Muscle of arm (tissue), 12 donors: Measurements from ENCODE around the gene SIN3A. TPM values are rescaled to one million over a fixed set of nuclear protein-coding genes. Genes with fewer than 3 reads are reported as not detected.
"Not testable (repeated sequence)": the region's sequence is repeated elsewhere in the genome, so short reads cannot be mapped to it uniquely, and the experiment has no call there.

ENCODE experiments used
- DNase-seq: peaks from one replicate; pipeline ENCODE4 v3.0.0-alpha.2; 2013
- polyA plus RNA-seq, 12 donors: library from polyadenylated mRNA; unstranded; fragments of 120-200 nt; gene quantifications; one replicate each; pipeline ENCODE4 v1.2.1, GENCODE V29; 2013; ENCODE audit not compliant: insufficient read length in 12 of 12

SIN3A gene
- polyA plus RNA-seq, 12 donors = 29.6 to 50.8 (median 31.9) TPM; not detected in 1

DNA sequence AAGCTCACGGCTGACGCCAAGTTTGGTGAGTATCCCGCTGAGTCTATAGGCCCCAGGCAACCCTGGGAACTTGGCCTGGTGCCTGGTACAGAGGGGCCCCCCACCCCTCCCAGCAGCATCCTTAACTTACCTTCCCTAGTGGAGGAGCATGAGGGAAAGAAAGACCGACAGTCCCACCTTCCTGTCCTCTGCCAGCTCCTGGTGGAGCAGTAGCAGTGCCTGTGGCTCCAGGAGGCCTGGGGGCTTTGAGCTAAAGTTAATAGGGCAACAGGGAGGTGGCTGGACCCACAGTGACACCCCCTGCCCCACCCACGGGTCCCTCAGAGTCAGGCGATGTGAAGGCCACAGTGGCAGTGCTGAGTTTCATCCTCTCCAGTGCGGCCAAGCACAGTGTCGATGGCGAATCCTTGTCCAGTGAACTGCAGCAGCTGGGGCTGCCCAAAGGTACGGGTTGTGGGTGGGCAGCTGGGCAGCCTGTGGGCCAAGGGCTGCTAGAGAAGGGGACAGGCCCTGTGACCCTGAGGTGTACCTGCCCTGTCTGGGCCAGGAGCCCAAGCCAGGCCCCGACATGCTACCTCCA is 112.7 kb downstream of the SIN3A start:
- DNase-seq = no peak

DNA sequence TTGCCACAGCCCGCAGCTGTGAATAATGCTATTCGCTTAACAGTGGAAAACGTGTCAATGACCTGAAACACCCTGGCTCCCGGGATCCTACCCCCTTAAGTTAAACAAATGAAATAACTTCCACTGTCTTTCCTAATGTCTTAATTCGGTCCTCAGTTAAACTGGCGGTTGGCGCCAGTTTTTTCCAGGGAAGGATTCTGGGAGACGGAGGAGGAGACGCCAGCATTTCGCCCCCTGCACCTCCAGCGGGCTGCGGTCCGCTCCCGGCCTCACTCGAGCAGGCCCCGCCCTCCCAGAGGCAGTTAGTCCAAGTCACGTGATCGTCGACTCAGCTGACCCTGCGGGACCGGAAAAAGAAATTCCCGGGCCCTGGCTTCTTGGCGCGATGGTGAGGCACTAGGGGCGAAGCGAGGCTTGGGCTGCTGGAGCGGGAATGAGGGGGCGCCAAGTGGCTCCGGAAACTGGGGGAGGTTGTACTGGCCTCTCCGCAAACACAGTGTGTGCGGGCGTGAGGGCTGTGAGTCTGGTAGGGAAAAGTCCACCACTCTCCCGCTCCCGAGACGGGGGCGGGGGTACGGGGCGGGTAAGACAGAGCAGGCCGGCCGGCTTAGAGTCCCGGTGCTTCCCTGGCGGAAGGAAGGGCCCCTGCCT is 115.7 kb downstream of the SIN3A start, which contains the start of gene COMMD4:
Gene COMMD4, plus strand, starts transcription at position 359 of the 651 bp plus-strand sequence. Its CDS starts 27 bp downstream, at position 386.
- DNase-seq = peak; percentile 95

DNA sequence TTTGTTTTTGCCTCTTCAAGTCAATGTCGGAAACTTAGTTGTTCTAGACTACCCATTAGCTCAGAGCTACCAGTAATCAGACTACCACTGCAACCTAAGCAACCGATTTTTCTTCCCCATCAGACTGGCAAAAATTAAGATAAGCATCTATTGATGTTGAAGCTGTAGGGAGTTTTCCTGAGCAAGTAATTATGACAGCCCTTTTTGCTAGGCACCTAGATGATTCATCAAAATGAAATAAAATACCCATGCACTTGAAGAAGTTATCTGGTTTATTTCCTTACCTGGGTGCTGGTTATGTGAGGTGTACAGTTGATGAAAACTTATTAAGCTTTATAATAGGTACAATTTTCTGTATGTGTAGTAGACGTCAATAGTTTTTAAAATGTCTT is 116.2 kb downstream of the SIN3A start:
- no peak for DNase-seq

DNA sequence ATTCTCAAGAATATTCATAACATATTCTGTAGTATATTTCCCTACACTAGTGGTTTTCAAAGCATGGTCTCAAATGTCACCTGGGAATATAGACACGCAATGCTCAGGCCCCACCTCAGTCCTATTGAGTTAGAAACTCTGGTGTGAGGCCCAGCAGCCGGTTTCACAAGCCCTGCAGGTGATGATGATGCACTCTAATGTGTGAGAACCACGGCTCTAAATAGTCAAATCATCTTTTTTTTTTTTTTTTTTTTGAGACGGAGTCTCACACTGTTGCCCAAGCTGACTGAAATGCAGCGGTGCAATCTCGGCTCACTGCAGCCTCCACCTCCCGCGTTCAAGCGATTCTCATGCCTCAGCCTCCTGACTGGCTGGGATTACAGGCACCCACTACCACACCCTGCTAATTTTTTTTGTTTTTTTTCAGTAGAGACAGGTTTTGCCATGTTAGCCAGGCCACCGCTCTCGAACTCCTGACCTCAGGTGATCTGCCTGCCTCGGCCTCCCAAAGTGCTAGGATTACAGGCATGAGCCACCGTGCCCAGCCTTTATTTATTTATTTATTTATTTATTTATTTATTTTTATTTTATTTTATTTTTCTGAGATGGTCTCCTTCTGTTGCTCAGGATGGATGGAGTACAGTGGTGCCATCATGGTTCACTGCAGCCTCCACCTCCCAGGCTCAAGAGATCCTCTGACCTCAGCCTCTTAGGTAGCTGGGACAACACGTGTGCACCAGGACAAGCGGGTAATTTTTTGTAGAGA is 117.7 kb downstream of the SIN3A start:
- DNase-seq = not testable (repeated sequence)

DNA sequence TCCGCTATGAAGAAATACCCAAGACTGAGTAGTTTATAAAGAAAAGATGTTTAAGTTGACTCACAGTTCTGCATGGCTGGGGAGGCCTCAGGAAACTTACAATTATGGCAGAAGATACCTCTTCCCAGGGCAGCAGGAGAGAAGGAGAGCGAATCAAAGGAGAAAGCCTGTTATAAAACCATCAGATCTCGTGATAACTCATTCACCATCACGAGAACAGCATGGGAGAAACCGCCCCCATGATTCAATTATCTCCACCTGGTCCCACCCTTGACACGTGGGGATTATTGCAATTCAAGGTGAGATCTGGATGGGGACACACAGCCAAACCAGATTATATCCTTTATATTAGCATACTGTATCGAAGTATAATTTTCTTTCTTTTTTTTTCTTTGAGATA is 119.4 kb downstream of the SIN3A start:
- DNase-seq = not testable (repeated sequence)

DNA sequence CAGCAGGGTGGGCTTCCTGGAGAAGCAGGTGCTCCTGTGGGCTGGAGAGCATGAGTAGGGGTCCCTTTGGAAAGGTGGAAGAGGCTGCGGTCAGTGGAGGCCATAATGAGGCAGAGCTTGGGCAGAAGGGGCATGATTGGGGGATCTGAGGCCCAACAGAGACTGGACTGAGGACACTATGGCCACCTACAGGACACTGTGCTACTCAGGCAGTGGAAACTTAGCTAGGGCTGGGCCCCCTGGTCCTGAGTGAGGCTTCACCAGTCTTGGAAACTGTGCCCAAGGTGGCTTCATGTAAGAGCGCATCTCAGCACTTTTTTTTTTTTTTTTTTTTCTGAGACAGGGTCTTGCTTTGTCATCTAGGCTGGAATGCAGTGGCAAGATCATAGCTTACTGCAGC is 121.9 kb downstream of the SIN3A start:
- DNase-seq = no peak

DNA sequence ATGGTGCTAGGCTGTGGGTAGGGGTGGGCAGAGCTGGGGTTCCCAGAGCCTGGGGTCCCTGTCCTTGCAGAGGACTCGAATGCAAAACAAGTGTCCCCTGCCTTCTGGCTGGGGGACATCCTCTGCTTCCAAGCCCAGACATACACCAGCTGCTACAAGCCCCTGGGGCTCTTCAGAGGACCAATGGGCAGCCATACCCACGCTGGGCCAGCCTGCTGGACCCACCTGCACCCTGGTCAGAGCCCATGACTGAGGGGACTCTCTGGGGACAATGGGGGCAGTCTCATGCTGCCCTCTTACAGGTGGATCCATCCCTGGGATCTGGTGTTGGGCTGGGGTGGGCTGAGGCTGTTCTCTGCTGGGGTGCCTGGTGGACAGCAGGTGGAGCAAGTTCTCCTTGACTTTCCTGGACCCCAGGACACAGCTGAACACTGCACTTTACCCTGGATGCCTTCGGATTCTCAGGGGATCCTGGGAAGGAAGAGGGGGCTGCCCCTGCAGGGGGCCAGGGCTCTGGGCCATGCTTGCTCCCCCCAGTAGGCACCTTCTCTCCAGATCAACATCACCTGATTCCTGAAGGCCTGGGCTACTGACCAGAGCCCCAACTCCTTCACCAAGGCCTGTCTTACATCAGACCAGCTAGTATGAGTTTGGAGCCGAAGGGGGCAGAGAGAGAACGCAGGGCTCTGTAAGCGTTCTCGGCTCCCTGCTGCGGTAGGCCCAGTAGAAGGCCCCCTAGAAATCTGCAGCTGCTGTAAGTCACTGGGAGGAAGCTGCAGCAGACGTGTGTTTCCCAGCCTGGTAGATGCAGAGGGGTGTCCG is 122.8 kb downstream of the SIN3A start:
- no peak for DNase-seq

DNA sequence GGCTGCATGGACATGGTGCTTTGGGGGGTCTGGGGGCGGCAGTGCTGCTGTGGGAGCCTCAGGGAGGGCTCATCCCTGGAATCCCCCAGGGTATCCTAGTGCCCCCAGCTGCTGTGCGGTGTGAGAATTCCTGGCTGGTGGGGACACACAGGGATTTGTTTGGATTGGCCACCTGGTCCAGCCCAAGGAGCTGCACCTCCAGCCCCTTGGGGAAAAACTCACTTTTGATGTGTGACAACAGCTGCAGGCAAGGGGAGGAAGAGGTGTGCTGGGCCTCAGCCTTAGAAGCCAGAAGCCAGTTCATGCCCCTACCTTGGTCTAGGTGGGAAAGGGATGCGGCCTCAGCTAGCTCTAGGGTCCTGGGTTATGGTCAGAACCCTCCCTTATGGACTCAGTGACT is 124.0 kb downstream of the SIN3A start:
- no peak for DNase-seq

DNA sequence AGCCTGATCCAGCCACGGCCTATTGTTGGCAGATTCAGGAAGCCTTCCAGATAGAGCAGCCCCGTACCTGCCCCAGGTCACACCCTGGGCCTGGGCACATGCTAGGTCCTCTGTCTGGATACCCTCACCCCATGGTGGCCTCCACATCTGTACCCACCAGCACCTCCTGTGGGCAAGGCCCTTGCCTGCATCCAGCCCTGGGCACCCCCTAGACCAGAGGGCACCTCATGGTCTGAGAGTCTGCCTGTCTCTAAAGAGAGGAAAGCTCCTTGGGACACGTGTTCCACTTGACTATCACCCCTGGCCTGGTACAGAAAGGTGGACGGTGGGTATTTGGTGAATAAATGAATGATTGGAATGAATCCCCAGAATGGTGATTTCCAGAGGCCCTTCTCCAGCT is 124.5 kb downstream of the SIN3A start:
- DNase-seq = no peak

DNA sequence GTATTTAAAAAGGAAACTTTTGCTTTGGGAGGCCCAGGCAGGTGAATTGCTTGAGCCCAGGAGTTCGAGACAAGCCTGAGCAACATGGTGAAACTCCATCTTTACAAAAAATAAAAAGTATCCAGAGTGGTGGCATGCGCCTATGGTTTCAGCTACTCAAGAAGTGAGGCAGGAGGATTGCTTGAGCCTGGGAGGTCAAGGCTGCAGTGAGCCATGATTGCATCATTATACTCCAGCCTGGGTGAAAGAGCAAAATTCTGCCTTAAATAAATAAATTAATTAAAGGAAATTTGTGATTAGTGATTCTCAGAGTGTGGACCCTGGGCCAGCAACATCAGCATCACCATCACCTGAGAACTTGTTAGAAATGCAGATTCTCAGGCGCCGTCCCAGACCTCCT is 125.6 kb downstream of the SIN3A start:
- DNase-seq = no peak

DNA sequence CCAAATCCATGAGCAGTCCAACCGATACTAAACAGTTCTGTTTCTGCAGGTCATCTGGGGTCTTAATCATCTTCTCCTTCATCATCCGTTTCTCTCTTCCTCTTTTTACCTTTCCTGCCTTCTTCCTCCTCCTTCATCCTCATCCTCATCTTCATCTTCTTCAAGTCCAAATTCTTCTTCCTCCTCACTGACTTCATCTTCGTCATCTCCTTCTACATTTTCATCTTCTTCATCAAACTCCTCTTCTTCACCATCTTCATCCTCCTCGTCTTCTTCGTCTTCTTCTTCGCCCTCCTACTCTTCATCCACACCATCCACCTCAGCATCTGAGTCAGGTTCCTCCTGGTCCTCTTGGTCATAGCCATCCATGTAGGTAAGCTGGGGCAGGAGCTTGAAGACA is 129.8 kb downstream of the SIN3A start:
- no peak for DNase-seq

Other genes with a start within 250 kb of the SIN3A start
- gene C15orf39, start 249.8 kb downstream of the SIN3A start, polyA plus RNA-seq = 10 to 100 TPM in 6 of 12 donors, 1 to 10 TPM in 5, not detected in 1; 7.6 to 19.2 (median 10.1) TPM
- gene GOLGA6C, start 193.4 kb downstream of the SIN3A start, polyA plus RNA-seq = under 1 TPM in 1 of 12 donors, not detected in 11; 0.09 TPM
- 1 to 10 TPM in 1 of 12 donors, under 1 TPM in 8, not detected in 3; 0.10 to 1.5 (median 0.34) TPM for gene GOLGA6D, start 168.9 kb downstream of the SIN3A start, polyA plus RNA-seq
- gene COMMD4, start 115.6 kb downstream of the SIN3A start, polyA plus RNA-seq = 10 to 100 TPM in 11 of 12 donors, not detected in 1; 31.6 to 47.4 (median 37.6) TPM
- gene NEIL1, start 104.7 kb downstream of the SIN3A start, polyA plus RNA-seq = 10 to 100 TPM in 4 of 12 donors, 1 to 10 TPM in 7, not detected in 1; 4.4 to 24.5 (median 7.8) TPM
- 100 to 1,000 TPM in 5 of 12 donors, 10 to 100 TPM in 6, not detected in 1; 60.3 to 175 (median 94.7) TPM for gene MAN2C1, start 83.1 kb downstream of the SIN3A start, polyA plus RNA-seq
- gene PTPN9, start 127.6 kb upstream of the SIN3A start, polyA plus RNA-seq = 10 to 100 TPM in 11 of 12 donors, not detected in 1; 16.4 to 31.9 (median 23.4) TPM
- 10 to 100 TPM in 11 of 12 donors, not detected in 1; 18.0 to 27.3 (median 21.4) TPM for gene SNUPN, start 174.0 kb upstream of the SIN3A start, polyA plus RNA-seq
- 10 to 100 TPM in 11 of 12 donors, not detected in 1; 28.1 to 36.4 (median 30.2) TPM for gene IMP3, start 188.5 kb upstream of the SIN3A start, polyA plus RNA-seq
- 10 to 100 TPM in 11 of 12 donors, not detected in 1; 12.3 to 22.7 (median 15.0) TPM for gene SNX33, start 196.2 kb upstream of the SIN3A start, polyA plus RNA-seq